ENCODE results near the gene FAM107A. TPM values are rescaled to one million over a fixed set of nuclear protein-coding genes. Genes with fewer than 3 reads are reported as not detected.

The FAM107A gene
- polyA plus RNA-seq, 1 experiment = 0.11 TPM

- H3K36me3 ChIP-seq (ENCODE audit: control insufficient read depth, insufficient read depth, low read length) = peaks cover 2% of the 10 kb centered on the region; the same call in 1 of the 2 replicates
- no peaks in the 10 kb centered on the region for H3K27me3 ChIP-seq (ENCODE audit: control insufficient read depth, insufficient read depth, low read length)
- no peak for DNase-seq (ENCODE audit: low read depth)
- H3K4me3 ChIP-seq (ENCODE audit: low read depth, low read length) = no peak overlapping the region
- CTCF ChIA-PET = interaction anchor here (0.6 to 1.8 kb wide), 2 partner anchors 28 to 467 kb away, joined by 3 to 6 read pairs; partner anchors contain the start of gene KCTD6
- POLR2A ChIA-PET = interaction anchor here (0.8 kb wide), 1 partner anchor 17 kb away, joined by 6 read pairs; the partner anchor contains the start of gene ACOX2
- no peak for TF ChIP-seq CTCF (IDR thresholded peaks at IDR 0.05; ENCODE audit: insufficient read depth, low read depth, low read length)
Observed at GRCh38 chr3:58519668-58520402, 57.4 kb downstream of the FAM107A start.

GRCh38 chr3:58518291-58518789 lies 58.9 kb downstream of the FAM107A start:
- Histone ChIP-seq H3K4me3 (ENCODE audit: low read depth, low read length) (no peak overlapping the region), H3K27me3 (ENCODE audit: control insufficient read depth, insufficient read depth, low read length) (no peaks in the 10 kb centered on the region), H3K36me3 (ENCODE audit: control insufficient read depth, insufficient read depth, low read length) (no peaks in the 10 kb centered on the region)
- no peak for TF ChIP-seq CTCF (IDR thresholded peaks at IDR 0.05; ENCODE audit: insufficient read depth, low read depth, low read length)
- POLR2A ChIA-PET = no interaction called here
- no peak for DNase-seq (ENCODE audit: low read depth)
- CTCF ChIA-PET = interaction anchor here (1.2 to 1.9 kb wide), 2 partner anchors 13 to 341 kb away, joined by 3 to 5 read pairs; no protein-coding TSS in a partner anchor

- CTCF ChIA-PET = interaction anchor here (0.6 to 1.3 kb wide), 2 partner anchors 15 to 17 kb away, joined by 3 to 4 read pairs; no protein-coding TSS in a partner anchor
- no peak for DNase-seq (ENCODE audit: low read depth)
- no peak for TF ChIP-seq CTCF (IDR thresholded peaks at IDR 0.05; ENCODE audit: insufficient read depth, low read depth, low read length)
- Histone ChIP-seq H3K27me3 (ENCODE audit: control insufficient read depth, insufficient read depth, low read length) (no peaks in the 10 kb centered on the region), H3K36me3 (ENCODE audit: control insufficient read depth, insufficient read depth, low read length) (no peaks in the 10 kb centered on the region; the same call in 1 of the 2 replicates), H3K4me3 (ENCODE audit: low read depth, low read length) (no peak overlapping the region)
- POLR2A ChIA-PET = no interaction called here
Observed at GRCh38 chr3:58514405-58514804, 62.8 kb downstream of the FAM107A start.

Other genes with a start within 250 kb of the FAM107A start
- gene PXK, start 244.5 kb downstream of the FAM107A start, polyA plus RNA-seq (2011; rRNA removed) = 36.4 and 38.9 TPM in 2 replicates
- 86.1 and 99.6 TPM in 2 replicates for gene PDHB, start 143.6 kb downstream of the FAM107A start, polyA plus RNA-seq (2011; rRNA removed)
- gene KCTD6, start 85.3 kb downstream of the FAM107A start, polyA plus RNA-seq (2011; rRNA removed) = 5.1 and 9.4 TPM in 2 replicates
- gene ACOX2, start 40.2 kb downstream of the FAM107A start, polyA plus RNA-seq (2011; rRNA removed) = 32.3 and 39.6 TPM in 2 replicates
- gene FAM3D, start 89.4 kb upstream of the FAM107A start, polyA plus RNA-seq (2011; rRNA removed) = not detected in 2 replicates

Data from BJ (cell line).